ENCODE results near the gene HIRA.
"Not testable (repeated sequence)": the region's sequence is repeated elsewhere in the genome, so short reads cannot be mapped to it uniquely, and the experiment has no call there.

HIRA gene

GRCh38 chr22:19440411-19441195 is 9.1 kb upstream of the HIRA start:
- no peak for DNase-seq (ENCODE audit: low read depth in 2 of 2)

- DNase-seq (ENCODE audit: low read depth in 2 of 2) = no peak
Measured at GRCh38 chr22:19438298-19438697, 6.8 kb upstream of the HIRA start.

GRCh38 chr22:19436444-19437161 is 5.1 kb upstream of the HIRA start:
- DNase-seq (ENCODE audit: low read depth in 2 of 2) = not testable (repeated sequence)

- DNase-seq (ENCODE audit: low read depth in 2 of 2) = no peak
Measured at GRCh38 chr22:19434829-19435580, 3.5 kb upstream of the HIRA start.

GRCh38 chr22:19434401-19434800 is 2.9 kb upstream of the HIRA start:
- DNase-seq (ENCODE audit: low read depth in 2 of 2) = no peak

- peak; percentile 69 to 79 for DNase-seq (ENCODE audit: low read depth in 2 of 2)
Measured at GRCh38 chr22:19432133-19432851, 759 bp upstream of the HIRA start, which contains the start of gene MRPL40. TSS of gene MRPL40 (plus strand) at chr22:19432545. CDS start at chr22:19432555, 10 bp downstream.

- DNase-seq (ENCODE audit: low read depth in 2 of 2) = no peak
Measured at GRCh38 chr22:19430890-19431541, 517 bp downstream of the HIRA start.

GRCh38 chr22:19429950-19430889 is 1.3 kb downstream of the HIRA start:
- no peak for DNase-seq (ENCODE audit: low read depth in 2 of 2)

GRCh38 chr22:19424186-19424500 is 7.4 kb downstream of the HIRA start:
- DNase-seq (ENCODE audit: low read depth in 2 of 2) = no peak

- no peak for DNase-seq (ENCODE audit: low read depth in 2 of 2)
Measured at GRCh38 chr22:19422440-19423301, 8.9 kb downstream of the HIRA start.

- no peak for DNase-seq (ENCODE audit: low read depth in 2 of 2)
Measured at GRCh38 chr22:19420321-19420720, 11.2 kb downstream of the HIRA start.

GRCh38 chr22:19419464-19420178 is 11.9 kb downstream of the HIRA start:
- DNase-seq (ENCODE audit: low read depth in 2 of 2) = no peak

- no peak for DNase-seq (ENCODE audit: low read depth in 2 of 2)
Measured at GRCh38 chr22:19419086-19419463, 12.5 kb downstream of the HIRA start.

GRCh38 chr22:19412923-19413322 is 18.6 kb downstream of the HIRA start:
- DNase-seq (ENCODE audit: low read depth in 2 of 2) = no peak

- DNase-seq (ENCODE audit: low read depth in 2 of 2) = no peak
Measured at GRCh38 chr22:19412478-19412877, 19.1 kb downstream of the HIRA start.

- no peak for DNase-seq (ENCODE audit: low read depth in 2 of 2)
Measured at GRCh38 chr22:19411690-19412045, 19.9 kb downstream of the HIRA start.

- no peak for DNase-seq (ENCODE audit: low read depth in 2 of 2)
Measured at GRCh38 chr22:19410941-19411689, 20.4 kb downstream of the HIRA start.

Data from stimulated activated CD8-positive, alpha-beta memory T cell treated with anti-CD3 and anti-CD28 coated beads, Interleukin-2, amount 100 ng/mL, for 1 hour (primary cell).